Activated CD4-positive, alpha-beta memory T cell treated with anti-CD3 and anti-CD28 coated beads, Interleukin-2, amount 10 ng/mL, durations not matched to agents 7 days and 5 days (primary cell): Measurements from ENCODE around the gene HSFX1. TPM values are rescaled to one million over a fixed set of nuclear protein-coding genes. Genes with fewer than 3 reads are reported as not detected.

Source experiments
- total RNA-seq, 2 experiments: library from RNA; stranded (reverse); gene quantifications; one replicate each; pipeline ENCODE4 v1.2.3, GENCODE V29; 2021

Gene HSFX1
- total RNA-seq, 2 experiments from 2014 or later, result 0.50 to 1.1 TPM

Other genes with a start within 250 kb of the HSFX1 start
- 10 to 100 TPM; 31.8 to 36.4 TPM for gene EOLA1, start 233.1 kb upstream of the HSFX1 start, total RNA-seq
- gene HSFX3, start 224.1 kb upstream of the HSFX1 start, total RNA-seq, result not detected
- gene MAGEA9B, start 186.6 kb upstream of the HSFX1 start, total RNA-seq, result not detected
- gene HSFX2, start 178.8 kb upstream of the HSFX1 start, total RNA-seq, result not detected
- 10 to 100 TPM; 19.0 to 20.4 TPM for gene TMEM185A, start 142.3 kb upstream of the HSFX1 start, total RNA-seq
- not detected for gene MAGEA11, start 62.0 kb upstream of the HSFX1 start, total RNA-seq
- not detected for gene MAGEA9, start 7.9 kb downstream of the HSFX1 start, total RNA-seq
- not detected for gene MAGEA8, start 107.1 kb downstream of the HSFX1 start, total RNA-seq
- gene HSFX4, start 155.5 kb downstream of the HSFX1 start, total RNA-seq, result not detected
- 10 to 100 TPM; 40.6 to 45.0 TPM for gene EOLA2, start 164.4 kb downstream of the HSFX1 start, total RNA-seq